GM23338 (cell line): ENCODE results near the gene C3orf22. TPM values are rescaled to one million over a fixed set of nuclear protein-coding genes. Genes with fewer than 3 reads are reported as not detected.

ENCODE experiments used
- ATAC-seq: fragments of 200-7000 bp; cut with Tn5 transposase; 3 replicates; pipeline ENCODE4 v1.9.1; 2020
- DNase-seq: peaks from one replicate; pipeline ENCODE4 v3.0.0-alpha.2; 2015; ENCODE audit warnings: low spot score
- H2AFZ ChIP-seq: fragments of 200-600 bp; sonication (generic); 2 replicates; pipeline ENCODE4 v1.8.0; 2016; ENCODE audit warnings: antibody characterized with exemption, mild to moderate bottlenecking, moderate library complexity
- H3F3A ChIP-seq: fragments of 200-600 bp; sonication (generic); replicated peaks from 2 replicates; pipeline ENCODE4 v1.8.0; 2017; ENCODE audit warnings: antibody characterized with exemption, mixed run types, low read depth
- H3K27ac ChIP-seq: fragments of 200-600 bp; sonication (generic); 2 replicates; pipeline ENCODE4 v1.6.1; 2016; ENCODE audit warnings: low read depth
- H3K27me3 ChIP-seq: fragments of 200-600 bp; sonication (generic); 2 replicates; pipeline ENCODE4 v1.8.0; 2016; ENCODE audit warnings: mild to moderate bottlenecking, mixed run types, moderate library complexity; ENCODE audit not compliant: insufficient read depth
- H3K36me3 ChIP-seq: fragments of 200-600 bp; sonication (generic); 2 replicates; pipeline ENCODE4 v1.8.0; 2016; ENCODE audit warnings: mild to moderate bottlenecking; ENCODE audit not compliant: insufficient read depth
- H3K4me1 ChIP-seq: fragments of 200-600 bp; sonication (generic); 2 replicates; pipeline ENCODE4 v1.8.0; 2016; ENCODE audit warnings: mild to moderate bottlenecking, moderate library complexity; ENCODE audit not compliant: insufficient read depth
- H3K4me2 ChIP-seq: fragments of 200-600 bp; sonication (generic); 2 replicates; pipeline ENCODE4 v1.7.1; 2017; ENCODE audit warnings: mixed run types
- H3K4me3 ChIP-seq: fragments of 200-600 bp; sonication (generic); 2 replicates; pipeline ENCODE4 v1.6.1; 2016; ENCODE audit warnings: mixed run types
- H3K79me2 ChIP-seq: fragments of 200-600 bp; sonication (generic); replicated peaks from 2 replicates; pipeline ENCODE4 v1.8.0; 2017; ENCODE audit warnings: mild to moderate bottlenecking; ENCODE audit not compliant: insufficient read depth
- H3K9me2 ChIP-seq: fragments of 200-600 bp; sonication (generic); 2 replicates; pipeline ENCODE4 v1.8.0; 2017; ENCODE audit not compliant: insufficient read depth
- H4K20me1 ChIP-seq: fragments of 200-600 bp; sonication (generic); replicated peaks from 2 replicates; pipeline ENCODE4 v1.8.0; 2017; ENCODE audit warnings: mild to moderate bottlenecking; ENCODE audit not compliant: insufficient read depth
- H3K27ac Mint-ChIP-seq: 2 replicates; pipeline ENCODE4 v1.8.0; 2020; ENCODE audit warnings: inconsistent platforms, mild to moderate bottlenecking, moderate library complexity, mixed read lengths
- H3K27me3 Mint-ChIP-seq: 3 replicates; pipeline ENCODE4 v1.8.0; 2022; ENCODE audit warnings: low read depth, mild to moderate bottlenecking, moderate library complexity, mixed read lengths, inconsistent platforms; ENCODE audit not compliant: insufficient read depth, poor library complexity
- H3K36me3 Mint-ChIP-seq: 3 replicates; pipeline ENCODE4 v1.8.0; 2021; ENCODE audit warnings: low read depth, mild to moderate bottlenecking, inconsistent platforms, moderate library complexity, mixed read lengths
- H3K4me1 Mint-ChIP-seq: 3 replicates; pipeline ENCODE4 v1.8.0; 2020; ENCODE audit warnings: mild to moderate bottlenecking, inconsistent platforms, mixed read lengths
- H3K4me3 Mint-ChIP-seq: 3 replicates; pipeline ENCODE4 v1.8.0; 2021; ENCODE audit warnings: moderate library complexity, mild to moderate bottlenecking, inconsistent platforms, mixed read lengths
- H3K9me3 Mint-ChIP-seq: 3 replicates; pipeline ENCODE4 v1.8.0; 2020; ENCODE audit warnings: moderate library complexity, mild to moderate bottlenecking, inconsistent platforms, mixed read lengths
- CREB1 ChIP-seq: fragments of 250-450 bp; sonication (Bioruptor Pico); IDR thresholded peaks from 2 replicates; pipeline ENCODE4 v1.5.0; 2020; ENCODE audit warnings: low read depth, mild to moderate bottlenecking, moderate library complexity
- CTCF ChIP-seq, 2 experiments: fragments of 200-600 bp in 1 of 2; sonication (generic) in 1 of 2; conservative IDR thresholded peaks; 2 replicates each; pipeline versions ENCODE4 v1.5.1 to v1.6.1; 2016 to 2017; ENCODE audit warnings: antibody characterized with exemption in 2 of 2, low read depth in 2 of 2, mild to moderate bottlenecking in 2 of 2, moderate library complexity in 1 of 2
- ETS1 ChIP-seq: IDR thresholded peaks from 2 replicates; pipeline ENCODE4 v1.6.1; 2016; ENCODE audit warnings: antibody characterized with exemption
- EZH2 ChIP-seq: fragments of 200-600 bp; sonication (generic); IDR thresholded peaks from one replicate; pipeline ENCODE4 v1.8.0; 2017; ENCODE audit warnings: antibody characterized with exemption, mild to moderate bottlenecking, low read depth; ENCODE audit not compliant: unreplicated experiment
- EZH2phosphoT487 ChIP-seq: fragments of 200-600 bp; sonication (generic); IDR thresholded peaks from one replicate; pipeline ENCODE4 v1.8.1; 2018; ENCODE audit warnings: antibody characterized with exemption; ENCODE audit not compliant: unreplicated experiment
- JUNB ChIP-seq: IDR thresholded peaks from one replicate; pipeline ENCODE4 v1.6.1; 2016; ENCODE audit warnings: antibody characterized with exemption; ENCODE audit not compliant: unreplicated experiment
- NANOG ChIP-seq: IDR thresholded peaks from 2 replicates; pipeline ENCODE4 v1.6.1; 2016; ENCODE audit warnings: antibody characterized with exemption, borderline replicate concordance
- POLR2AphosphoS5 ChIP-seq: IDR thresholded peaks from 2 replicates; pipeline ENCODE4 v1.6.1; 2016; ENCODE audit warnings: antibody characterized with exemption, low read depth
- REST ChIP-seq: IDR thresholded peaks from one replicate; pipeline ENCODE4 v1.6.1; 2018; ENCODE audit warnings: antibody characterized with exemption; ENCODE audit not compliant: unreplicated experiment
- STAT1 ChIP-seq: IDR thresholded peaks from one replicate; pipeline ENCODE4 v1.6.1; 2016; ENCODE audit warnings: antibody characterized with exemption; ENCODE audit not compliant: unreplicated experiment
- ZNF114 ChIP-seq: fragments of 250-450 bp; sonication (Bioruptor Pico); IDR thresholded peaks from 2 replicates; pipeline ENCODE4 v1.5.0; 2020; ENCODE audit warnings: mild to moderate bottlenecking, moderate library complexity
- ZNF331 ChIP-seq: fragments of 250-450 bp; sonication (Bioruptor Pico); IDR thresholded peaks from 2 replicates; pipeline ENCODE4 v1.5.0; 2020; ENCODE audit warnings: low read depth, mild to moderate bottlenecking, moderate library complexity
- ZNF462 ChIP-seq: fragments of 250-450 bp; sonication (Bioruptor Pico); IDR thresholded peaks from 2 replicates; pipeline ENCODE4 v1.5.0; 2020; ENCODE audit warnings: mild to moderate bottlenecking, moderate library complexity
- polyA plus RNA-seq: library from polyadenylated mRNA; unstranded; fragments of >200 nt; fragmentation: Nextera tagmentation; extraction: Ambion mirVana; gene quantifications from 2 replicates; pipeline ENCODE4 v1.2.1, GENCODE V29; 2016
- total RNA-seq: library from RNA; depleted of rRNA; stranded (reverse); fragments of >200 nt; shearing (Covaris generic); gene quantifications from 2 replicates; pipeline ENCODE4 v1.2.3, GENCODE V29; 2014

The C3orf22 gene
- total and polyA plus RNA-seq, 2 experiments from 2014 or later = not detected

GRCh38 chr3:126577261-126577660 is 18.5 kb upstream of the C3orf22 start:
- no peak overlapping the region for H3K4me3 Mint-ChIP-seq
- H3K4me3 ChIP-seq = no peak overlapping the region
- H3K4me2 ChIP-seq = no peak overlapping the region
- H2AFZ ChIP-seq = no peak overlapping the region
- H3K27me3 Mint-ChIP-seq = no peaks in the 10 kb centered on the region
- H3K27ac Mint-ChIP-seq = no peak overlapping the region
- ATAC-seq = no peak
- no peaks in the 10 kb centered on the region for H3K36me3 ChIP-seq
- H3K79me2 ChIP-seq = no peaks in the 10 kb centered on the region
- H3K36me3 Mint-ChIP-seq = no peaks in the 10 kb centered on the region
- no peaks in the 10 kb centered on the region for H3F3A ChIP-seq
- no peaks in the 10 kb centered on the region for H3K9me2 ChIP-seq
- no peaks in the 10 kb centered on the region for H3K4me1 Mint-ChIP-seq
- no peaks in the 10 kb centered on the region for H3K4me1 ChIP-seq
- H3K27me3 ChIP-seq = no peaks in the 10 kb centered on the region
- no peak overlapping the region for H3K27ac ChIP-seq
- no peak for DNase-seq
- no peak for TF ChIP-seq NANOG
- TF ChIP-seq CREB1 = no peak
- no peak for TF ChIP-seq JUNB
- no peak for TF ChIP-seq REST
- TF ChIP-seq ZNF114 (CRISPR knock-in tag) = no peak
- no peak for TF ChIP-seq POLR2AphosphoS5
- no peak for TF ChIP-seq ZNF331 (CRISPR knock-in tag)
- no peak for TF ChIP-seq EZH2phosphoT487
- TF ChIP-seq STAT1 = no peak
- TF ChIP-seq ETS1 = no peak
- no peak for TF ChIP-seq CTCF (conservative IDR thresholded peaks at IDR 0.05; ENCODE audit: low read depth in 2 of 2)
- TF ChIP-seq EZH2 = no peak
- TF ChIP-seq ZNF462 = no peak
- no peaks in the 10 kb centered on the region for H4K20me1 ChIP-seq
- no peaks in the 10 kb centered on the region for H3K9me3 Mint-ChIP-seq
